ENCODE results near the gene C16orf74. TPM values are rescaled to one million over a fixed set of nuclear protein-coding genes. Genes with fewer than 3 reads are reported as not detected.

C16orf74 gene
- total and polyA plus RNA-seq, 2 of the 8 experiments (the other 6 are each of a cell fraction or from before 2014, with no cell fraction given), result 7.3 to 9.3 TPM

DNA sequence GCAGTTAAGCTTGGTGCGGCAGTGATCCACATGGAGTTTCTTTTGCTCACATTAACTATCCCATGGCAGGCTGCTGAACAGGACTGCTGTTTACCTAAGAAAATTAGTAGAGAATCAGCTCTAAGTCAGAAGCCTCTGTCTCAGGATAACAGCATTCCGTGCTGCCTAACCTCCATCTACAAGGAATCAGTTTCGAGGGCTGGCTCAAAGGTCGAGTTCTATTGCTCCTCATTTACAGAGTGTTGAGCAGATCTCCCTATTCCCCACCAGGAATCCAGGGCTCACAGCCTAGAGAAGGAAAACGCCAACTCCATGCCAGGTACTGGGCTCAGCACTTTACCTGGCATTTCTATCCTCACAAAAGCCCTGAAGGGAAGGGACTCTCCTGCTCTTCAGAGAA, 72.1 kb downstream of the C16orf74 start:
- H4K91ac ChIP-seq (replicated peaks; ENCODE audit: insufficient read length, low read length), result no peak overlapping the region
- peaks cover 5 to 22% of the 10 kb centered on the region in 2 experiments for H4K20me1 ChIP-seq (replicated peaks in 1 of 2; ENCODE audit: control insufficient read depth in 1 of 2, insufficient read depth in 2 of 2, low read length in 2 of 2)
- H3K9me3 ChIP-seq (ENCODE audit: insufficient read depth in 2 of 2, low read depth in 1 of 2, low read length in 1 of 2), result no peaks in the 10 kb centered on the region
- H3K4me2 ChIP-seq (ENCODE audit: insufficient read depth in 1 of 2, low read depth in 2 of 2, low read length in 2 of 2), result no peak overlapping the region
- peaks cover 0 to 7% of the 10 kb centered on the region in 2 experiments; a peak in 1 of 4 replicates for H3K79me2 ChIP-seq (ENCODE audit: control insufficient read depth in 1 of 2, insufficient read depth in 2 of 2, low read length in 2 of 2)
- ChIA-PET POLR2A (ENCODE audit: partially characterized antibody) (interaction anchor here (1.6 to 10.5 kb wide), 3 partner anchors 7 to 29 kb away, joined by 4 to 77 read pairs (median 10); partner anchors contain the start of gene GINS2), CTCF (ENCODE audit: partially characterized antibody) (interaction anchor here (0.6 to 37.0 kb wide), 7 partner anchors 11 to 309 kb away, joined by 3 to 620 read pairs (median 9); no protein-coding TSS in a partner anchor)
- H4K5ac ChIP-seq (ENCODE audit: insufficient read length, low read depth, low read length), result no peak overlapping the region
- no peak overlapping the region for H3K56ac ChIP-seq (replicated peaks; ENCODE audit: insufficient read length, low read depth, low read length)
- no peak for FAIRE-seq
- H3K23ac ChIP-seq (ENCODE audit: insufficient read length), result no peak overlapping the region
- no peak overlapping the region for H2BK20ac ChIP-seq (ENCODE audit: low read length)
- DNase-seq (ENCODE audit: low read depth in 1 of 2, low spot score in 2 of 2), result no peak
- no peaks in the 10 kb centered on the region for H3K23me2 ChIP-seq (ENCODE audit: low read depth, low read length)
- H3K4ac ChIP-seq (replicated peaks; ENCODE audit: insufficient read length, low read depth, low read length), result no peak overlapping the region
- H2BK5ac ChIP-seq (ENCODE audit: low read depth, low read length), result no peak overlapping the region
- H3K27ac ChIP-seq (ENCODE audit: low read depth, low read length), result no peak overlapping the region
- H4K8ac ChIP-seq (ENCODE audit: extremely low read depth, insufficient read depth, low read length), result no peak overlapping the region
- H3K79me1 ChIP-seq (ENCODE audit: low read depth, low read length), result peaks cover 9% of the 10 kb centered on the region; the same call in 1 of the 2 replicates
- H3K9ac ChIP-seq (replicated peaks in 1 of 4; ENCODE audit: extremely low read depth in 1 of 4, low read depth in 3 of 4, low read length in 3 of 4), result no peak overlapping the region
- no peak overlapping the region for H2AFZ ChIP-seq (ENCODE audit: low read length)
- no peak overlapping the region for H2AK5ac ChIP-seq (ENCODE audit: low read depth, low read length)
- no peaks in the 10 kb centered on the region for H3K27me3 ChIP-seq (replicated peaks in 1 of 4; ENCODE audit: control insufficient read depth in 3 of 4, extremely low read depth in 1 of 4, insufficient read depth in 3 of 4, low read length in 3 of 4)
- WGBS, 2 experiments (ENCODE audit: extremely low coverage in 1 of 2, insufficient coverage in 1 of 2, insufficient read length in 1 of 2, insufficient replicate concordance in 2 of 2, low coverage in 1 of 2, low lambda C conversion rate in 2 of 2, missing lambda C conversion rate in 1 of 2), result 82% methylated on average over 5 of the region's 5 CpGs; no CpG with 5 or more reads in 1 of the 2 experiments
- H2BK12ac ChIP-seq (ENCODE audit: low read depth, low read length), result no peak overlapping the region
- no peak overlapping the region for H3K14ac ChIP-seq (ENCODE audit: insufficient read length)
- H3K4me1 ChIP-seq (replicated peaks in 1 of 4; ENCODE audit: control insufficient read depth in 3 of 4, insufficient read depth in 4 of 4, low read length in 3 of 4), result no peaks in the 10 kb centered on the region
- H2BK15ac ChIP-seq (ENCODE audit: low read length), result no peak overlapping the region
- H3K4me3 ChIP-seq (ENCODE audit: extremely low read depth in 1 of 4, insufficient read depth in 2 of 4, low read depth in 3 of 4, low read length in 4 of 4), result no peak overlapping the region
- no peak overlapping the region for H2BK120ac ChIP-seq (replicated peaks; ENCODE audit: low read depth, low read length)
- H3K36me3 ChIP-seq (ENCODE audit: control insufficient read depth in 2 of 4, insufficient read depth in 4 of 4, low read length in 3 of 4), result peaks cover 36 to 69% (median 52%) of the 10 kb centered on the region in 4 experiments
- no peak overlapping the region for H3K18ac ChIP-seq (ENCODE audit: extremely low read depth, low read length)
- TF ChIP-seq TAF7 (optimal IDR thresholded peaks at IDR 0.05; ENCODE audit: borderline replicate concordance, low read depth, low read length) (no peak), BACH1 (IDR thresholded peaks at IDR 0.05; ENCODE audit: low read length) (no peak), EP300 (IDR thresholded peaks at IDR 0.05; ENCODE audit: borderline replicate concordance in 1 of 2, low read depth in 2 of 2, low read length in 2 of 2) (no peak), SAP30 (IDR thresholded peaks at IDR 0.05; ENCODE audit: insufficient read depth, insufficient replicate concordance, low read length) (no peak)
